ENCODE measurements around the gene GNG7. TPM values are rescaled to one million over a fixed set of nuclear protein-coding genes. Genes with fewer than 3 reads are reported as not detected.
"Not testable (repeated sequence)": the region's sequence is repeated elsewhere in the genome, so short reads cannot be mapped to it uniquely, and the experiment has no call there.

Gene GNG7
- total and polyA plus RNA-seq, 5 donors, result 25.4 to 58.2 (median 42.9) TPM

- 85% methylated on average over 21 of the region's 21 CpGs for WGBS
- Histone ChIP-seq H3K4me3 (ENCODE audit: low read length) (no peak overlapping the region), H3K27ac (ENCODE audit: low read length) (no peak overlapping the region), H3K4me1 (ENCODE audit: control insufficient read depth, insufficient read depth, low read length) (no peaks in the 10 kb centered on the region), H3K9me3 (ENCODE audit: control insufficient read depth, low read length) (no peaks in the 10 kb centered on the region), H3K27me3 (ENCODE audit: control insufficient read depth, insufficient read depth) (no peaks in the 10 kb centered on the region)
- intact Hi-C loops (cut with DNase I), result loop anchor here in 2 of 4 donors (10.0 kb wide), 1 partner anchor 95 kb away; the partner anchor contains the start of gene GADD45B (in 2 of the 2)
- peak in 2 of 3 donors; percentile 25 to 31 for DNase-seq
- ATAC-seq, result no peak
These were observed 132.7 kb downstream of the GNG7 start for GRCh38 chr19:2569596-2570465.

GRCh38 chr19:2567996-2568395, 134.5 kb downstream of the GNG7 start:
- no peaks in the 10 kb centered on the region for H3K4me1 ChIP-seq (ENCODE audit: control insufficient read depth, insufficient read depth, low read length)
- H3K27ac ChIP-seq (ENCODE audit: low read length), result no peak overlapping the region
- DNase-seq, result no peak
- no peaks in the 10 kb centered on the region for H3K27me3 ChIP-seq (ENCODE audit: control insufficient read depth, insufficient read depth)
- WGBS, result 61% methylated on average over 6 of the region's 6 CpGs
- H3K9me3 ChIP-seq (ENCODE audit: control insufficient read depth, low read length), result no peaks in the 10 kb centered on the region
- intact Hi-C loops (cut with DNase I), result no loop called here
- no peak for ATAC-seq
- H3K4me3 ChIP-seq (ENCODE audit: low read length), result no peak overlapping the region

- Histone ChIP-seq H3K4me1 (ENCODE audit: control insufficient read depth, insufficient read depth, low read length) (no peaks in the 10 kb centered on the region), H3K4me3 (ENCODE audit: low read length) (no peak overlapping the region), H3K27me3 (ENCODE audit: control insufficient read depth, insufficient read depth) (no peaks in the 10 kb centered on the region), H3K9me3 (ENCODE audit: control insufficient read depth, low read length) (no peaks in the 10 kb centered on the region), H3K27ac (ENCODE audit: low read length) (peak overlapping the region; percentile 50)
- DNase-seq, result peak; percentile 71 to 88 (median 85)
- 48% methylated on average over 17 of the region's 17 CpGs for WGBS
- intact Hi-C loops (cut with DNase I), result no loop called here
- ATAC-seq, result peak; percentile 80 to 83
These were observed 134.9 kb downstream of the GNG7 start for GRCh38 chr19:2567580-2567979.

- H3K27ac ChIP-seq (ENCODE audit: low read length); H3K4me3 ChIP-seq (ENCODE audit: low read length); intact Hi-C loops (cut with DNase I); H3K4me1 ChIP-seq (ENCODE audit: control insufficient read depth, insufficient read depth, low read length); H3K9me3 ChIP-seq (ENCODE audit: control insufficient read depth, low read length); H3K27me3 ChIP-seq (ENCODE audit: control insufficient read depth, insufficient read depth); ATAC-seq: not testable (repeated sequence)
- peak in 1 of 3 donors; percentile 6 for DNase-seq
- 94% methylated on average over 9 of the region's 9 CpGs for WGBS
These were observed 138.9 kb downstream of the GNG7 start for GRCh38 chr19:2563546-2563945.

- H3K4me1 ChIP-seq (ENCODE audit: control insufficient read depth, insufficient read depth, low read length), result no peaks in the 10 kb centered on the region
- WGBS, result 59% methylated on average over 14 of the region's 14 CpGs
- no peak overlapping the region for H3K4me3 ChIP-seq (ENCODE audit: low read length)
- no peak overlapping the region for H3K27ac ChIP-seq (ENCODE audit: low read length)
- H3K27me3 ChIP-seq (ENCODE audit: control insufficient read depth, insufficient read depth), result no peaks in the 10 kb centered on the region
- intact Hi-C loops (cut with DNase I), result no loop called here
- no peak for ATAC-seq
- peak; percentile 6 to 41 (median 27) for DNase-seq
- no peaks in the 10 kb centered on the region for H3K9me3 ChIP-seq (ENCODE audit: control insufficient read depth, low read length)
These were observed 140.6 kb downstream of the GNG7 start for GRCh38 chr19:2561895-2562294.

GRCh38 chr19:2561221-2561620, 141.3 kb downstream of the GNG7 start:
- Histone ChIP-seq H3K27me3 (ENCODE audit: control insufficient read depth, insufficient read depth) (no peaks in the 10 kb centered on the region), H3K4me3 (ENCODE audit: low read length) (no peak overlapping the region), H3K9me3 (ENCODE audit: control insufficient read depth, low read length) (no peaks in the 10 kb centered on the region), H3K27ac (ENCODE audit: low read length) (no peak overlapping the region), H3K4me1 (ENCODE audit: control insufficient read depth, insufficient read depth, low read length) (no peaks in the 10 kb centered on the region)
- DNase-seq (peak; percentile 6 to 47 (median 23)), ATAC-seq (peak in 1 of 2 donors; percentile 7)
- intact Hi-C loops (cut with DNase I), result no loop called here
- WGBS, result 87% methylated on average over 5 of the region's 5 CpGs

- DNase-seq, result peak; percentile 6 to 48 (median 33)
- H3K4me1 ChIP-seq (ENCODE audit: control insufficient read depth, insufficient read depth, low read length), result no peaks in the 10 kb centered on the region
- WGBS, result 93% methylated on average over 13 of the region's 13 CpGs
These were observed 142.1 kb downstream of the GNG7 start for GRCh38 chr19:2560369-2560768.

GRCh38 chr19:2558543-2558942, 144.0 kb downstream of the GNG7 start:
- no peaks in the 10 kb centered on the region for H3K27me3 ChIP-seq (ENCODE audit: control insufficient read depth, insufficient read depth)
- no peak for DNase-seq
- intact Hi-C loops (cut with DNase I), result no loop called here
- WGBS, result over 99% methylated on average over 2 of the region's 2 CpGs
- no peak for ATAC-seq
- H3K27ac ChIP-seq (ENCODE audit: low read length), result no peak overlapping the region
- H3K4me3 ChIP-seq (ENCODE audit: low read length), result no peak overlapping the region
- no peaks in the 10 kb centered on the region for H3K9me3 ChIP-seq (ENCODE audit: control insufficient read depth, low read length)
- no peaks in the 10 kb centered on the region for H3K4me1 ChIP-seq (ENCODE audit: control insufficient read depth, insufficient read depth, low read length)

More at GRCh38 chr19:2560369-2560768, 142.1 kb downstream of the GNG7 start:
- no peak overlapping the region for H3K4me3 ChIP-seq (ENCODE audit: low read length)
- no peak overlapping the region for H3K27ac ChIP-seq (ENCODE audit: low read length)
- intact Hi-C loops (cut with DNase I), result no loop called here
- no peaks in the 10 kb centered on the region for H3K9me3 ChIP-seq (ENCODE audit: control insufficient read depth, low read length)
- no peak for ATAC-seq
- H3K27me3 ChIP-seq (ENCODE audit: control insufficient read depth, insufficient read depth), result no peaks in the 10 kb centered on the region

GRCh38 chr19:2558131-2558530, 144.4 kb downstream of the GNG7 start:
- 82% methylated on average over 7 of the region's 7 CpGs for WGBS
- ATAC-seq; H3K27me3 ChIP-seq (ENCODE audit: control insufficient read depth, insufficient read depth); H3K4me1 ChIP-seq (ENCODE audit: control insufficient read depth, insufficient read depth, low read length); H3K4me3 ChIP-seq (ENCODE audit: low read length); H3K27ac ChIP-seq (ENCODE audit: low read length); H3K9me3 ChIP-seq (ENCODE audit: control insufficient read depth, low read length); intact Hi-C loops (cut with DNase I): not testable (repeated sequence)
- peak in 2 of 3 donors; percentile 6 to 35 for DNase-seq

- DNase-seq (peak in 1 of 3 donors; percentile 24), ATAC-seq (no peak)
- H3K27me3 ChIP-seq (ENCODE audit: control insufficient read depth, insufficient read depth), result no peaks in the 10 kb centered on the region
- WGBS, result 91% methylated on average over 17 of the region's 17 CpGs
- no peaks in the 10 kb centered on the region for H3K9me3 ChIP-seq (ENCODE audit: control insufficient read depth, low read length)
- no peaks in the 10 kb centered on the region for H3K4me1 ChIP-seq (ENCODE audit: control insufficient read depth, insufficient read depth, low read length)
- H3K4me3 ChIP-seq (ENCODE audit: low read length), result no peak overlapping the region
- no peak overlapping the region for H3K27ac ChIP-seq (ENCODE audit: low read length)
- intact Hi-C loops (cut with DNase I), result no loop called here
These were observed 145.4 kb downstream of the GNG7 start for GRCh38 chr19:2557093-2557440.

GRCh38 chr19:2556221-2557092, 146.0 kb downstream of the GNG7 start:
- intact Hi-C loops (cut with DNase I), result no loop called here
- Histone ChIP-seq H3K4me1 (ENCODE audit: control insufficient read depth, insufficient read depth, low read length) (no peaks in the 10 kb centered on the region), H3K9me3 (ENCODE audit: control insufficient read depth, low read length) (no peaks in the 10 kb centered on the region), H3K27ac (ENCODE audit: low read length) (no peak overlapping the region), H3K27me3 (ENCODE audit: control insufficient read depth, insufficient read depth) (no peaks in the 10 kb centered on the region), H3K4me3 (ENCODE audit: low read length) (no peak overlapping the region)
- 74% methylated on average over 37 of the region's 37 CpGs for WGBS
- ATAC-seq (peak; percentile 22 to 31), DNase-seq (peak in 2 of 3 donors; percentile 27 to 42)
